Liver (tissue), 9 donors: ENCODE measurements around the gene MIER3. TPM values are rescaled to one million over a fixed set of nuclear protein-coding genes. Genes with fewer than 3 reads are reported as not detected.

Experiments
- DNase-seq: peaks from one replicate; pipeline ENCODE4 v3.0.0-alpha.2; 2017; ENCODE audit warnings: low spot score
- H3K27ac ChIP-seq, 2 donors: one replicate each; pipeline ENCODE4 v1.7.0; 2013; ENCODE audit warnings: inconsistent platforms in 2 of 2, low read length in 2 of 2, control low read depth in 1 of 2, low read depth in 1 of 2, mild to moderate bottlenecking in 1 of 2
- H3K27me3 ChIP-seq, 4 donors: one replicate each; pipeline versions ENCODE4 v1.6.1 to v1.7.0; 2013; ENCODE audit warnings: low read length in 3 of 4, inconsistent platforms in 1 of 4, mild to moderate bottlenecking in 1 of 4, moderate library complexity in 1 of 4; ENCODE audit not compliant: control insufficient read depth in 4 of 4, insufficient read depth in 4 of 4
- H3K36me3 ChIP-seq, 4 donors: one replicate each; pipeline versions ENCODE4 v1.6.1 to v1.7.0; 2013; ENCODE audit warnings: low read length in 3 of 4, mild to moderate bottlenecking in 3 of 4, low read depth in 1 of 4, moderate library complexity in 1 of 4; ENCODE audit not compliant: control insufficient read depth in 4 of 4, insufficient read depth in 3 of 4
- H3K4me1 ChIP-seq, 4 donors: one replicate each; pipeline versions ENCODE4 v1.6.1 to v1.7.0; 2013; ENCODE audit warnings: low read length in 3 of 4, mild to moderate bottlenecking in 3 of 4, moderate library complexity in 1 of 4; ENCODE audit not compliant: control insufficient read depth in 4 of 4, insufficient read depth in 4 of 4
- H3K4me3 ChIP-seq, 3 donors: one replicate each; pipeline versions ENCODE4 v1.6.1 to v1.7.0; 2013; ENCODE audit warnings: low read length in 3 of 3, control low read depth in 1 of 3, low read depth in 1 of 3, mild to moderate bottlenecking in 1 of 3
- H3K9ac ChIP-seq, 2 donors: one replicate each; pipeline ENCODE4 v1.7.0; 2013; ENCODE audit warnings: low read length in 2 of 2, mild to moderate bottlenecking in 2 of 2, moderate library complexity in 2 of 2, control low read depth in 1 of 2, low read depth in 1 of 2
- H3K9me3 ChIP-seq, 4 donors: one replicate each; pipeline versions ENCODE4 v1.6.1 to v1.7.0; 2013; ENCODE audit warnings: low read length in 3 of 4; ENCODE audit not compliant: control insufficient read depth in 4 of 4
- EGR1 ChIP-seq, 2 donors: IDR thresholded peaks; 2 replicates each; pipeline ENCODE4 v1.6.1; 2016 to 2018; ENCODE audit warnings: antibody characterized with exemption in 2 of 2, low read depth in 2 of 2
- FOXA1 ChIP-seq: IDR thresholded peaks from 2 replicates; pipeline ENCODE4 v1.6.1; 2016; ENCODE audit warnings: antibody characterized with exemption
- GABPA ChIP-seq, 2 donors: IDR thresholded peaks in 1 of 2; conservative IDR thresholded peaks in 1 of 2; 2 replicates each; pipeline ENCODE4 v1.6.1; 2016; ENCODE audit warnings: antibody characterized with exemption in 2 of 2, mild to moderate bottlenecking in 1 of 2, moderate library complexity in 1 of 2
- HNF4A ChIP-seq, 2 donors: conservative IDR thresholded peaks; 2 replicates each; pipeline ENCODE4 v1.6.1; 2016; ENCODE audit warnings: antibody characterized with exemption in 2 of 2, mild to moderate bottlenecking in 2 of 2
- HNF4G ChIP-seq: IDR thresholded peaks from 2 replicates; pipeline ENCODE4 v1.6.1; 2016; ENCODE audit warnings: antibody characterized with exemption
- JUND ChIP-seq, 2 donors: IDR thresholded peaks; 2 replicates each; pipeline ENCODE4 v1.6.1; 2016; ENCODE audit warnings: antibody characterized with exemption in 2 of 2
- NR2F2 ChIP-seq: IDR thresholded peaks from 2 replicates; pipeline ENCODE4 v1.6.1; 2016; ENCODE audit warnings: antibody characterized with exemption
- RAD21 ChIP-seq, 2 donors: IDR thresholded peaks; 2 replicates each; pipeline ENCODE4 v1.6.1; 2016; ENCODE audit warnings: antibody characterized with exemption in 2 of 2, mild to moderate bottlenecking in 2 of 2
- REST ChIP-seq: IDR thresholded peaks from 2 replicates; pipeline ENCODE4 v1.6.1; 2016; ENCODE audit warnings: antibody characterized with exemption, mild to moderate bottlenecking
- RXRA ChIP-seq, 2 donors: IDR thresholded peaks; 2 replicates each; pipeline ENCODE4 v1.6.1; 2017 to 2018; ENCODE audit warnings: antibody characterized with exemption in 2 of 2, mild to moderate bottlenecking in 1 of 2
- SP1 ChIP-seq: IDR thresholded peaks from 2 replicates; pipeline ENCODE4 v1.6.1; 2018; ENCODE audit warnings: antibody characterized with exemption, mild to moderate bottlenecking
- TAF1 ChIP-seq: conservative IDR thresholded peaks from 2 replicates; pipeline ENCODE4 v1.6.1; 2016; ENCODE audit warnings: antibody characterized with exemption, mild to moderate bottlenecking
- YY1 ChIP-seq: IDR thresholded peaks from 2 replicates; pipeline ENCODE4 v1.6.1; 2016; ENCODE audit warnings: antibody characterized with exemption, mild to moderate bottlenecking
- ZBTB33 ChIP-seq: IDR thresholded peaks from 2 replicates; pipeline ENCODE4 v1.6.1; 2016; ENCODE audit warnings: antibody characterized with exemption
- WGBS: extraction: QIAGEN DNeasy Blood & Tissue Kit; methylation state at CpG from one replicate; pipeline ENCODE4 v1.1.7; 2013; 5-methylcytosine and 5-hydroxymethylcytosine counted together
- polyA plus RNA-seq, 2 donors: library from polyadenylated mRNA; stranded (reverse) in 1 of 2; unstranded in 1 of 2; fragments of 200-250 nt in 1 of 2; fragments of >200 nt in 1 of 2; fragmentation: Nextera tagmentation in 1 of 2; extraction: Ambion mirVana in 1 of 2; gene quantifications; one replicate each; pipeline versions ENCODE4 v1.2.1 to v1.2.3, GENCODE V29; 2013 to 2015
- total RNA-seq, 2 donors: library from RNA; depleted of rRNA; stranded (reverse); fragments of >200 nt; gene quantifications; one replicate each; pipeline ENCODE4 v1.2.3, GENCODE V29; 2014
- TF ChIP-seq, protein P1 (sequence below): IDR thresholded peaks from 2 replicates; pipeline ENCODE4 v1.6.1; 2016; ENCODE audit warnings: antibody characterized with exemption
- TF ChIP-seq, protein P2 (sequence below): fragments of 150-350 bp; IDR thresholded peaks from 2 replicates; pipeline ENCODE4 v1.5.1; 2017; ENCODE audit warnings: improper control_type of control experiment, low read depth, low read length; ENCODE audit not compliant: missing input control
- donor health status: healthy.
- donor health status: healthy.
- donor health status: healthy.
- donor health status: healthy.
- donor health status: healthy.

MIER3 gene
- total and polyA plus RNA-seq, 4 donors, result 4.1 to 15.5 (median 8.1) TPM

- Histone ChIP-seq H3K9me3 (no peaks in the 10 kb centered on the region), H3K9ac (no peak overlapping the region), H3K4me3 (no peak overlapping the region), H3K27ac (no peak overlapping the region), H3K36me3 (peaks cover 2 to 34% (median 15%) of the 10 kb centered on the region in 4 donors), H3K27me3 (no peaks in the 10 kb centered on the region), H3K4me1 (no peaks in the 10 kb centered on the region)
- DNase-seq, result no peak
- TF ChIP-seq TAF1 (no peak), YY1 (no peak), RXRA (IDR thresholded peaks at IDR 0.05) (no peak), NR2F2 (no peak), HNF4G (no peak), EGR1 (IDR thresholded peaks at IDR 0.05; ENCODE audit: low read depth in 2 of 2) (no peak), SP1 (no peak), RAD21 (IDR thresholded peaks at IDR 0.05) (no peak), JUND (IDR thresholded peaks at IDR 0.05) (no peak), ZBTB33 (no peak), GABPA (IDR thresholded peaks at IDR 0.05 in 1 of 2, conservative IDR thresholded peaks at IDR 0.05 in 1 of 2) (no peak), HNF4A (conservative IDR thresholded peaks at IDR 0.05) (no peak), FOXA1 (no peak), REST (no peak)
- TF ChIP-seq, protein P1, sequence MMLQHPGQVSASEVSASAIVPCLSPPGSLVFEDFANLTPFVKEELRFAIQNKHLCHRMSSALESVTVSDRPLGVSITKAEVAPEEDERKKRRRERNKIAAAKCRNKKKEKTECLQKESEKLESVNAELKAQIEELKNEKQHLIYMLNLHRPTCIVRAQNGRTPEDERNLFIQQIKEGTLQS, result no peak
- TF ChIP-seq, protein P2, sequence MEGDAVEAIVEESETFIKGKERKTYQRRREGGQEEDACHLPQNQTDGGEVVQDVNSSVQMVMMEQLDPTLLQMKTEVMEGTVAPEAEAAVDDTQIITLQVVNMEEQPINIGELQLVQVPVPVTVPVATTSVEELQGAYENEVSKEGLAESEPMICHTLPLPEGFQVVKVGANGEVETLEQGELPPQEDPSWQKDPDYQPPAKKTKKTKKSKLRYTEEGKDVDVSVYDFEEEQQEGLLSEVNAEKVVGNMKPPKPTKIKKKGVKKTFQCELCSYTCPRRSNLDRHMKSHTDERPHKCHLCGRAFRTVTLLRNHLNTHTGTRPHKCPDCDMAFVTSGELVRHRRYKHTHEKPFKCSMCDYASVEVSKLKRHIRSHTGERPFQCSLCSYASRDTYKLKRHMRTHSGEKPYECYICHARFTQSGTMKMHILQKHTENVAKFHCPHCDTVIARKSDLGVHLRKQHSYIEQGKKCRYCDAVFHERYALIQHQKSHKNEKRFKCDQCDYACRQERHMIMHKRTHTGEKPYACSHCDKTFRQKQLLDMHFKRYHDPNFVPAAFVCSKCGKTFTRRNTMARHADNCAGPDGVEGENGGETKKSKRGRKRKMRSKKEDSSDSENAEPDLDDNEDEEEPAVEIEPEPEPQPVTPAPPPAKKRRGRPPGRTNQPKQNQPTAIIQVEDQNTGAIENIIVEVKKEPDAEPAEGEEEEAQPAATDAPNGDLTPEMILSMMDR, result no peak
- WGBS, result 77% methylated on average over 2 of the region's 2 CpGs
These were observed 80.1 kb downstream of the MIER3 start for GRCh38 chr5:56871777-56872176.

Other genes with a start within 250 kb of the MIER3 start
- 10 to 100 TPM; 10.1 to 15.4 TPM for gene MAP3K1, start 136.6 kb downstream of the MIER3 start, total RNA-seq
- gene MAP3K1, start 136.6 kb downstream of the MIER3 start, polyA plus RNA-seq, result 1 to 10 TPM; 2.4 to 3.3 TPM
- gene SETD9, start 42.5 kb downstream of the MIER3 start, total RNA-seq, result 1 to 10 TPM; 3.1 to 8.3 TPM
- gene SETD9, start 42.5 kb downstream of the MIER3 start, polyA plus RNA-seq, result 10 to 100 TPM in 1 of 2 donors, 1 to 10 TPM in 1; 4.0 to 10.1 TPM
- 10 to 100 TPM; 29.8 to 30.8 TPM for gene GPBP1, start 221.9 kb upstream of the MIER3 start, total RNA-seq
- 10 to 100 TPM; 13.6 to 19.5 TPM for gene GPBP1, start 221.9 kb upstream of the MIER3 start, polyA plus RNA-seq